GM12873 (cell line): Measurements from ENCODE around the gene ZNRD2.

Experiments
- TF ChIP-seq, protein P1 (sequence below): IDR thresholded peaks from 2 replicates; pipeline ENCODE4 v1.5.1; 2012; ENCODE audit warnings: low read depth, mild to moderate bottlenecking, moderate library complexity, low read length, control low read depth; ENCODE audit not compliant: insufficient read depth; ENCODE audit errors: missing control alignments

The ZNRD2 gene

DNA sequence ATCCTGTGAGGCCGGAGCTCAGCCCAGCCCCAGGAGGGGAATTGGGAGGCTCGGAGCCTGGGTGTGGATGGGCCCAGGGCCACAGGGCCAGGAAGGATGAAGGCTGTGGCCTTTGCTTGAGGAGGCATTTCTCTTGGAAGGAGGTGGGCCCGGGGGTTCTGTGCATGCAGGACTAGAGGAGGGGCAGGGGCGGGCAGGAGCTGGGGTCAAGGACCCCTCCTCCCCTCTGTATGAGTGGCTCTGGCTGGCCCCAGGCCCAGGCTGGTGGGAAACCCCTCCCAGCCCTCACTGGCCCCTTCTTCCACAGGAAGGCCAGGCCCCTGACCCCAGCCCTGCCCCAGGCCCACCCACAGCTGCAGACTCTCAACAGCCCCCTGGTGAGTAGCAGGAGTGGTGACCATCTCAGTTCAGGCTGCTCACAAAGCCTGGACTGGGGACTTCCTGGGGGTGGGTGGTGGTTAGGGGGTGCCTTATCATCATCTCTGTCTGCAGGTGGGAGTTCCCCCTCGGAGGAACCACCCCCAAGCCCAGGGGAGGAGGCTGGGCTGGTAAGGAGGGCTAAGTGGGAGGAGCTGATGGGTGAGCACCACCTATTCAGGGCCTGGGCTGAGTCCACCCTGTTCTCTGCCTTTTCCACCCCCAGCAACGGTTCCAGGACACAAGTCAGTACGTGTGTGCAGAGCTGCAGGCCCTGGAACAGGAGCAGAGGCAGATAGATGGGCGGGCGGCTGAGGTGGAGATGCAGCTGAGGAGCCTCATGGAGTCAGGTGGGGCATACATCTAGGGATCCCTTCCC is 19.4 kb downstream of the ZNRD2 start:
- TF ChIP-seq, protein P1, sequence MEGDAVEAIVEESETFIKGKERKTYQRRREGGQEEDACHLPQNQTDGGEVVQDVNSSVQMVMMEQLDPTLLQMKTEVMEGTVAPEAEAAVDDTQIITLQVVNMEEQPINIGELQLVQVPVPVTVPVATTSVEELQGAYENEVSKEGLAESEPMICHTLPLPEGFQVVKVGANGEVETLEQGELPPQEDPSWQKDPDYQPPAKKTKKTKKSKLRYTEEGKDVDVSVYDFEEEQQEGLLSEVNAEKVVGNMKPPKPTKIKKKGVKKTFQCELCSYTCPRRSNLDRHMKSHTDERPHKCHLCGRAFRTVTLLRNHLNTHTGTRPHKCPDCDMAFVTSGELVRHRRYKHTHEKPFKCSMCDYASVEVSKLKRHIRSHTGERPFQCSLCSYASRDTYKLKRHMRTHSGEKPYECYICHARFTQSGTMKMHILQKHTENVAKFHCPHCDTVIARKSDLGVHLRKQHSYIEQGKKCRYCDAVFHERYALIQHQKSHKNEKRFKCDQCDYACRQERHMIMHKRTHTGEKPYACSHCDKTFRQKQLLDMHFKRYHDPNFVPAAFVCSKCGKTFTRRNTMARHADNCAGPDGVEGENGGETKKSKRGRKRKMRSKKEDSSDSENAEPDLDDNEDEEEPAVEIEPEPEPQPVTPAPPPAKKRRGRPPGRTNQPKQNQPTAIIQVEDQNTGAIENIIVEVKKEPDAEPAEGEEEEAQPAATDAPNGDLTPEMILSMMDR: no peak

DNA sequence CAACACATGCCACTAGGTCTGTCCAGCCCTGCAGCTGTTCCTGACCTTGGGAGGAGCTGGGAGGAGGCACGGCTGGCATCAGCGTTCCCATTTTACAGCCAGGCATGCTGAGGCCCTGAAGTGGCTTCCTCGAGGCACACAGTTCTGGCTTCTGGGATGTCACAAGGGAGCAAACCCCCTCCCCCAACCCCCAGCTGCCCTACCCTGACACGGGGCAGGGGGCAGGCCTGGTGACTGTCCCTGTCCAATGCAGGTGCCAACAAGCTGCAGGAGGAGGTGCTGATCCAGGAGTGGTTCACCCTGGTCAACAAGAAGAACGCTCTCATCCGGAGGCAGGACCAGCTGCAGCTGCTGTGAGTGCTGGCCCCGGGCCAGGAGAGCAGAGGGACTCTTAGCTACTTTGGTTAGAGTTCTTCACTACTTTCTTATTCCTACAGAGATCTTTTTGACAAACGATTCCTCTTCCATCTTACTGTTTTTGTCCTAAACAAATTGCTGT is 20.0 kb downstream of the ZNRD2 start:
- TF ChIP-seq, protein P1: no peak

DNA sequence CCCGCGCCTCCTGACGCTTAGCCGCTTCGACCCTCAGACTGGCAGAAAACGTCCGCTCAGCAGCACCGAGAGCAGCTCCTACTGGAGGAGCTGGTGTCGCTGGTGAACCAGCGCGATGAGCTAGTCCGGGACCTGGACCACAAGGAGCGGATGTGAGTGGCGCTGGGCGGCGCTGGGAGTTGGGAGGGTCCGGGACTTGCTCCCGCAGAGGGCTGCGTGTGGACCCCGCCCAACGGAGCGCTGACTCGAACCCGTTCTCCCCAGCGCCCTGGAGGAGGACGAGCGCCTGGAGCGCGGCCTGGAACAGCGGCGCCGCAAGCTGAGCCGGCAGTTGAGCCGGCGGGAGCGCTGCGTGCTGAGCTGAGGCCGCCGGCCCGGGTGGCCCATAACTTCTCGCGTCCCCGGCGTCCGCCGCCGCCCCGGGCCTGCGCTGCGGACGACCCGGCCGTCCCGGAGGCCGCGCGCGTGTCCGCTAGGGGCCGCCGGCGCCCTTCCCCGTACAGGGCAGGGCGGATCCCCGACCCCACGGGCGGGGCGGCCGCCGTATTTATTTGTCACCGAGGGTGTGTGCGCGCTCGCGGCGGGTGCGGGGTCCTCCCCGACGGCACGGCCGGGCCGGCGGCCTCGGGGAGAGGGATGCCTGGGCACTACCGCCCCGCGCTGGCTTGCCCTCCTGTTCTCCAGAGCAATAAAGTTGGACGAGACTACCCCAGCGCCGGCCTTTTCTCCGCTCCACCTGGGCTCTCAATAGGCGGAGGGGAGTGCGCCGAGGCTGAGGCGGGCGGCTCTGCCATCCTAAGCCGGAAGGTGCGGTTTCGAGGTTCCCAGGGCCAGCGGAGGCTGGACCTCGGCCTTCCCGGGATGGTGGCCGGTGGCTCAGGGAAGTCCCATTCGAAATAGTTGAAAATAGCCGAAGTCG is 21.9 kb downstream of the ZNRD2 start:
- TF ChIP-seq, protein P1: no peak

DNA sequence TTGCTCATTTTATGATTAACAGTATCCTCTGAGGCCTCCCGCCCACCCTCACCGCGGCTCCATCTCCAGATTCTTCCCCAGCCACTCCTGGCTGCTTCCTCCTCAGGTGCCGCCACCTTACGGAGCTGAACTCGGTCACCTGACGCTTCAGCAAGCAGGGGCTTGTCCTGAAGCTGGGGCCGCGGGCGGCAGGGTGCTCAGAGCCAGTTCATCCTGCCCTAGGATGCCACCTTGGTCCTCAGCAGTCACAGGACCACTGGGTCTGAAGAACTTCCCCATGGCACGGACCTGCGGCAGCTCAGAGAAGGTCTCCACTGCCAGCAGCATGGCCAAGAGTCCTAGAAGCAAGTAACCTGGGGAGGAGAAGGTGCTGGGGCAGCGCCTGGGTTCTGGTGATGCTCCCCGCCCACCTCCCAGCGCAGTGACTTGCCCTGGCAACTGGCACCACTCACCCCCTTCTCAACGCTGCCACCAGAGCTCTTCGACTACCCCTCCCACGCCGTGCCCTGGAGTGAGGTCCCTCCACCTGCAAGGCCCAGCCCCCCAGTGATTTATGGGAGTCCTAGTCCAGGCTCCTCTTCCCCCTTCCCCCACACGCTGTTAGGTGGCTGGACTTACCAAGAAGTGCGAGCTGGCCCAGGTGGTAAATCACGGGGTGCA is 22.7 kb downstream of the ZNRD2 start:
- TF ChIP-seq, protein P1: no peak

DNA sequence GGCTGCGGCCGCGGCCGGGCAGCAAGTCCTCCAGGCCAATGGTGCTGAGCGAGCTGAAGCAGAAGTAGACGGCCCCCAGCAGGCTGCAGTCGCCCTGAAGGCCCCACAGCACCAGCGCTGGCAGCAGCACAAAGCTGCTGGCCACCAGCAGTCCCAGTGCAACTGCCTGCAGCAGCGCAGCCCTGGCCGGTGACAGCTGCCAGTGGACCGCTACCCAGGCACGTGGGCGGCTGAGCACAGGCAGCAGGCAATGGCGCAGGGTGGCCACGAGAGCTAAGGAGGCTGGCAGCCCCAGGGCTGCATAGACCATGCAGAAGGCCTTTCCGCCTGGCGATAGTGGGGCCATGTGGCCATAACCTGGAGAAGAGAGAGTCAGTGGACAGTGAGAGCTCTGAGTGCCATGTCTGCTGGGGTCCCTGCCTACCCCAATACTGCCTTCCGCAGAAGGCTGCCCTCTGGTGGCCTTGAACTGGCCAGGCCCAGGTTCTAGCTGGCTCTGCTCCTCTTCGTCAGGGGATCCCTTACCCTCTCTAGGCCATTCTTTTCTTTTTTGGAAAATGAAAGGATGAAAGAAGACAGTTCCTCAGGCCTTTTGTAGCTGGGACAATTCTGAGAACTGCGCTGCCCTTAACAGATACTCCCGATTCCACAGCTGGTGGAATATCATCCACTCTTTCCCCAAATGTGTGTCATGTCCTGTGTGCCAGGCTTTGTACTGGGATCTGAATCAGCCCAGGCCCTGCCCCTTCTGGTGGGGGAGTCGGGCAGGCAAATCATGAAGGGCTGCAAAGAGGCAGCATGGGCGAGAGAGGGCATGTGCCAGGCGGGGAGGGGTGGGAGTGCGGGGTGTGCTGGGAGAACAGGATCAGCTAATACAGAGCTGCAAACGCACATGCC is 23.5 kb downstream of the ZNRD2 start:
- TF ChIP-seq, protein P1: peak; percentile 85

DNA sequence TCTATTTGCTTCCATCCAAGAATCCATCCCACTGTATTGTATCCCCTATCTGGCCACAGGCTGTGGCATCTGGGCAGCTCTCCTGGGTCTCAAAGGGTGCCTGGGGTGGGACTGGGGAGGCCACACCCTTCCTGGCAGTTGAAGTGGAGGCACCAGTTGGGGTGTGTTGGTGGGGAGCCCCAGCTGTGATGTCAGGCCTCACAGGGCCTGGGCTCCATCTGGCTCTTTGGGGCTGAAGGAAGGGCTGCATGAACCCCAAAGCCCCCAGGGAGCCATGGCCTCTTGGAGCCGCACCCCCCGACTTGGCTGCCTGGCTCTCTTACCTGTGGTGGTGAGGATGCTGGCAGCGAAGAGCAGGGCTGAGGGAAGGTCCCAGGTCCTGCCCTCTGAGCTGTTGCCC is 24.9 kb downstream of the ZNRD2 start:
- TF ChIP-seq, protein P1: no peak
